OCI-LY7 (cell line): ENCODE results near the gene EWSR1.

Experiments
- CTCF ChIP-seq: fragments of 200-600 bp; sonication (generic); conservative IDR thresholded peaks from 2 replicates; pipeline ENCODE4 v1.5.1; 2014; ENCODE audit warnings: mild to moderate bottlenecking, antibody characterized with exemption, low read length, moderate library complexity, mixed read lengths
- EZH2phosphoT487 ChIP-seq: fragments of 200-600 bp; sonication (generic); IDR thresholded peaks from 2 replicates; pipeline ENCODE4 v1.6.1; 2018; ENCODE audit warnings: low read depth, borderline replicate concordance, mild to moderate bottlenecking, mixed run types, antibody characterized with exemption, low read length, moderate library complexity, mixed read lengths

GRCh38 chr22:29258407-29259252 is 9.4 kb upstream of the EWSR1 start:
- no peak for TF ChIP-seq CTCF
- no peak for TF ChIP-seq EZH2phosphoT487
